NB4 (cell line): ENCODE results near the gene LDAH.

Experiments used
- MYC ChIP-seq: IDR thresholded peaks from 2 replicates; pipeline ENCODE4 v1.6.1; 2011; ENCODE audit warnings: low read depth, low read length
- TF ChIP-seq, protein P1 (sequence below): IDR thresholded peaks from one replicate; pipeline ENCODE4 v1.5.1; 2012; ENCODE audit warnings: low read depth, low read length
- TF ChIP-seq, protein P2 (sequence below): IDR thresholded peaks from 2 replicates; pipeline ENCODE4 v1.6.1; 2011; ENCODE audit warnings: low read depth, low read length

DNA sequence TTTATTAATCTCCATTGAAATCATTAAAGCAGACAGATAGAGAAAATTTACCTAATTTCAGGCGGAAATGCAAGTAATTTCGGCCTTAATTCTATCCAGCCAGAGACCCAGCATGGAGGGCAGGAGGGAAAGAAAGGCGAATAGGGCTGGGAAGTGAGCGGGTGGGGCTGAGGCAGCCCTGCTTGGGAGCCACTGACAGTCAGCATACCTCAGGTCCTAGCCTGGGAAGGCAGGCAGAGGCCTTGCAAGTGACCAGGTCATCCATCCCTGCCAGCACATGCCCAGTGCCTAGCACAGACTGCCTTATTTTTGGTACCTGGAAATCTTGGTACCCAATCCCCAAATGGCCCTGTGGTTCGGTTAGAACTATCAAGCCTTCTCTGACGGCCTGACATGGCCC is 154.4 kb downstream of the LDAH start:
- TF ChIP-seq, protein P1, sequence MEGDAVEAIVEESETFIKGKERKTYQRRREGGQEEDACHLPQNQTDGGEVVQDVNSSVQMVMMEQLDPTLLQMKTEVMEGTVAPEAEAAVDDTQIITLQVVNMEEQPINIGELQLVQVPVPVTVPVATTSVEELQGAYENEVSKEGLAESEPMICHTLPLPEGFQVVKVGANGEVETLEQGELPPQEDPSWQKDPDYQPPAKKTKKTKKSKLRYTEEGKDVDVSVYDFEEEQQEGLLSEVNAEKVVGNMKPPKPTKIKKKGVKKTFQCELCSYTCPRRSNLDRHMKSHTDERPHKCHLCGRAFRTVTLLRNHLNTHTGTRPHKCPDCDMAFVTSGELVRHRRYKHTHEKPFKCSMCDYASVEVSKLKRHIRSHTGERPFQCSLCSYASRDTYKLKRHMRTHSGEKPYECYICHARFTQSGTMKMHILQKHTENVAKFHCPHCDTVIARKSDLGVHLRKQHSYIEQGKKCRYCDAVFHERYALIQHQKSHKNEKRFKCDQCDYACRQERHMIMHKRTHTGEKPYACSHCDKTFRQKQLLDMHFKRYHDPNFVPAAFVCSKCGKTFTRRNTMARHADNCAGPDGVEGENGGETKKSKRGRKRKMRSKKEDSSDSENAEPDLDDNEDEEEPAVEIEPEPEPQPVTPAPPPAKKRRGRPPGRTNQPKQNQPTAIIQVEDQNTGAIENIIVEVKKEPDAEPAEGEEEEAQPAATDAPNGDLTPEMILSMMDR = no peak
- no peak for TF ChIP-seq MYC
- TF ChIP-seq, protein P2, sequence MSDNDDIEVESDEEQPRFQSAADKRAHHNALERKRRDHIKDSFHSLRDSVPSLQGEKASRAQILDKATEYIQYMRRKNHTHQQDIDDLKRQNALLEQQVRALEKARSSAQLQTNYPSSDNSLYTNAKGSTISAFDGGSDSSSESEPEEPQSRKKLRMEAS = no peak
